HepG2 (cell line): Measurements from ENCODE around the gene RAET1E. TPM values are rescaled to one million over a fixed set of nuclear protein-coding genes. Genes with fewer than 3 reads are reported as not detected.

Experiments
- GPN1 ChIP-seq: sonication (generic); formaldehyde crosslinking; IDR thresholded peaks from 2 replicates; pipeline ENCODE4 v1.5.1; 2020; ENCODE audit warnings: missing genetic modification reagents, borderline replicate concordance
- HDAC2 ChIP-seq: sonication (generic); formaldehyde crosslinking; IDR thresholded peaks from 2 replicates; pipeline ENCODE4 v1.4.0; 2020; ENCODE audit warnings: missing genetic modification reagents
- HNF1A ChIP-seq, 2 experiments: sonication (generic) in 1 of 2; formaldehyde crosslinking in 1 of 2; IDR thresholded peaks; 2 replicates each; pipeline versions ENCODE4 v1.4.0 to v1.6.1; 2016 to 2020; ENCODE audit warnings: borderline replicate concordance in 1 of 2, low read depth in 1 of 2, mild to moderate bottlenecking in 1 of 2, missing genetic modification reagents in 1 of 2
- MTF2 ChIP-seq: sonication (generic); formaldehyde crosslinking; IDR thresholded peaks from 2 replicates; pipeline ENCODE4 v1.5.0; 2020; ENCODE audit warnings: missing genetic modification reagents, borderline replicate concordance
- NR1H2 ChIP-seq: sonication (generic); formaldehyde crosslinking; IDR thresholded peaks from 2 replicates; pipeline ENCODE4 v1.8.1; 2022; ENCODE audit warnings: low read depth, missing genetic modification reagents, borderline replicate concordance
- ZNF512B ChIP-seq: sonication (generic); formaldehyde crosslinking; IDR thresholded peaks from 2 replicates; pipeline ENCODE4 v1.5.1; 2020; ENCODE audit warnings: missing genetic modification reagents, mild to moderate bottlenecking, borderline replicate concordance
- polyA plus RNA-seq, 8 experiments: library from polyadenylated mRNA; depleted of rRNA in 3 of 8; stranded (reverse) in 7 of 8; unstranded in 1 of 8; fragments of >200 nt; fragmentation: Illumina TruSeq in 4 of 8; extraction: Trizol in 4 of 8; gene quantifications; 2 replicates each; pipeline versions ENCODE4 v1.2.1 to v1.2.3, GENCODE V29; 2011 to 2016; ENCODE audit warnings: low read depth in 4 of 8, missing spikeins in 1 of 8, mixed read lengths in 1 of 8; ENCODE audit not compliant: insufficient read depth in 1 of 8
- total RNA-seq, 5 experiments: library from RNA; depleted of rRNA; stranded (reverse); fragments of >200 nt; fragmentation: Illumina TruSeq; extraction: Trizol; gene quantifications; 2 replicates each; pipeline ENCODE4 v1.2.3, GENCODE V29; 2016; ENCODE audit warnings: low read depth in 1 of 5

RAET1E gene
- total and polyA plus RNA-seq, 2 of the 13 experiments (the other 11 are each of a cell fraction or from before 2014, with no cell fraction given): not detected

- no peak for TF ChIP-seq HNF1A (IDR thresholded peaks at IDR 0.05; ENCODE audit: low read depth)
- no peak for TF ChIP-seq HNF1A (CRISPR knock-in tag; IDR thresholded peaks at IDR 0.05; ENCODE audit: borderline replicate concordance)
- TF ChIP-seq MTF2: no peak
- no peak for TF ChIP-seq HDAC2 (CRISPR knock-in tag)
- TF ChIP-seq NR1H2: no peak
- no peak for TF ChIP-seq ZNF512B (CRISPR knock-in tag)
- no peak for TF ChIP-seq GPN1
Measured at GRCh38 chr6:149931501-149931900, 33.6 kb upstream of the RAET1E start (continued).
